Mesothelial cell of epicardium (in vitro differentiated cells): ENCODE results near the gene DMXL1. TPM values are rescaled to one million over a fixed set of nuclear protein-coding genes. Genes with fewer than 3 reads are reported as not detected.
"Not testable (repeated sequence)": the region's sequence is repeated elsewhere in the genome, so short reads cannot be mapped to it uniquely, and the experiment has no call there.

Experiments used
- DNase-seq, 2 experiments: peaks; one replicate each; pipeline ENCODE4 v3.0.0; 2021; ENCODE audit warnings: low spot score in 2 of 2; ENCODE audit not compliant: unreplicated experiment in 2 of 2
- H3K27ac Mint-ChIP-seq: 2 replicates; pipeline ENCODE4 v1.8.0; 2021; ENCODE audit warnings: mixed read lengths
- H3K27me3 Mint-ChIP-seq: 2 replicates; pipeline ENCODE4 v1.8.0; 2021; ENCODE audit warnings: low read depth, mixed read lengths
- H3K36me3 Mint-ChIP-seq: 2 replicates; pipeline ENCODE4 v1.8.0; 2021; ENCODE audit warnings: mixed read lengths
- H3K4me1 Mint-ChIP-seq: 2 replicates; pipeline ENCODE4 v1.8.0; 2021; ENCODE audit warnings: mixed read lengths
- H3K4me3 Mint-ChIP-seq: 2 replicates; pipeline ENCODE4 v1.8.0; 2021; ENCODE audit warnings: mild to moderate bottlenecking, moderate library complexity, mixed read lengths
- H3K9me3 Mint-ChIP-seq: 2 replicates; pipeline ENCODE4 v1.8.0; 2021; ENCODE audit warnings: mixed read lengths
- CTCF ChIP-seq: fragments of 200-600 bp; sonication (generic); IDR thresholded peaks from one replicate; pipeline ENCODE4 v1.5.0; 2021; ENCODE audit warnings: antibody characterized with exemption; ENCODE audit not compliant: unreplicated experiment
- total RNA-seq: library from RNA; stranded (reverse); gene quantifications from 3 replicates; pipeline ENCODE4 v1.2.1, GENCODE V29; 2021

The DMXL1 gene
- total RNA-seq, 1 donor from 2014 or later: 74.9 TPM

GRCh38 chr5:119179857-119180641, 109.2 kb downstream of the DMXL1 start:
- H3K9me3 Mint-ChIP-seq: no peaks in the 10 kb centered on the region
- H3K4me1 Mint-ChIP-seq: peaks cover 4% of the 10 kb centered on the region
- peaks cover 20% of the 10 kb centered on the region for H3K36me3 Mint-ChIP-seq
- no peak overlapping the region for H3K4me3 Mint-ChIP-seq
- no peak for TF ChIP-seq CTCF
- H3K27ac Mint-ChIP-seq: no peak overlapping the region
- DNase-seq: no peak
- no peaks in the 10 kb centered on the region for H3K27me3 Mint-ChIP-seq

- peaks cover 23% of the 10 kb centered on the region for H3K36me3 Mint-ChIP-seq
- not testable (repeated sequence) for H3K4me3 Mint-ChIP-seq, H3K9me3 Mint-ChIP-seq, H3K4me1 Mint-ChIP-seq, DNase-seq, H3K27me3 Mint-ChIP-seq, H3K27ac Mint-ChIP-seq
Observed at GRCh38 chr5:119185512-119185911, 114.6 kb downstream of the DMXL1 start.

GRCh38 chr5:119187776-119188529, 117.1 kb downstream of the DMXL1 start:
- no peak for DNase-seq
- no peak for TF ChIP-seq CTCF
- Mint-ChIP-seq H3K9me3 (no peaks in the 10 kb centered on the region), H3K36me3 (peaks cover 29% of the 10 kb centered on the region), H3K27ac (no peak overlapping the region), H3K4me1 (no peaks in the 10 kb centered on the region), H3K4me3 (no peak overlapping the region), H3K27me3 (no peaks in the 10 kb centered on the region)

- Mint-ChIP-seq H3K27ac (no peak overlapping the region), H3K4me1 (no peaks in the 10 kb centered on the region), H3K4me3 (no peak overlapping the region), H3K36me3 (peaks cover 27% of the 10 kb centered on the region), H3K27me3 (no peaks in the 10 kb centered on the region), H3K9me3 (no peaks in the 10 kb centered on the region)
- no peak for TF ChIP-seq CTCF
- no peak for DNase-seq
Observed at GRCh38 chr5:119190470-119191095, 119.7 kb downstream of the DMXL1 start.

GRCh38 chr5:119191944-119192343, 121.1 kb downstream of the DMXL1 start:
- Mint-ChIP-seq H3K4me3 (no peak overlapping the region), H3K36me3 (peaks cover 35% of the 10 kb centered on the region), H3K27me3 (no peaks in the 10 kb centered on the region), H3K27ac (no peak overlapping the region), H3K9me3 (no peaks in the 10 kb centered on the region), H3K4me1 (no peaks in the 10 kb centered on the region)
- TF ChIP-seq CTCF: no peak
- no peak for DNase-seq

GRCh38 chr5:119200795-119201194, 129.9 kb downstream of the DMXL1 start:
- H3K27me3 Mint-ChIP-seq: no peaks in the 10 kb centered on the region
- no peak overlapping the region for H3K4me3 Mint-ChIP-seq
- DNase-seq: no peak
- no peaks in the 10 kb centered on the region for H3K4me1 Mint-ChIP-seq
- H3K27ac Mint-ChIP-seq: no peak overlapping the region
- TF ChIP-seq CTCF: no peak
- peaks cover 35% of the 10 kb centered on the region for H3K9me3 Mint-ChIP-seq
- peaks cover 72% of the 10 kb centered on the region for H3K36me3 Mint-ChIP-seq
